HG03045 (cell line): ENCODE measurements around the gene ANGEL1.

Experiments used
- ATAC-seq: cut with Tn5 transposase; IDR thresholded peaks from one replicate; pipeline ENCODE4 v1.9.1; 2021; ENCODE audit warnings: mild to moderate bottlenecking, moderate library complexity; ENCODE audit not compliant: unreplicated experiment

ANGEL1 gene

DNA sequence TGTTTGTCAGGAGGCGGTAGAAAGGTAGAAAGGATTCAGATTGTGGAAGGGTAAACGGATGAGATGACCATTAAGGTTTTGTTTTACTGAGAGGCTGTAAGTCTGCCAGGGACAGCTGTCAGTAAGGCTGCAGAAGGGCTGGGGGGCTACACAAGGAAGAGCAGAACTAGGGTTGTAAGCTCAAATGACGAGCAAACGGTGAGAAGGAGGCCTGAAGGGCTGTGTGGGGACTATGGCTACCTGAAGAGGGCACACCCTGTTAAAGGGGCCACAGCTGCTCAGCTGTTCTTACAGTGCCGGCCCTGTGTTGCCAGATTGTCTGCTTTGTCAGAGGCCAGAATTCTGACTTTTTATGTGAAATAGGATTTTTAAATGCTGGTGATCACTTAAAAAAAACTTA, 32.3 kb downstream of the ANGEL1 start:
- no peak for ATAC-seq

DNA sequence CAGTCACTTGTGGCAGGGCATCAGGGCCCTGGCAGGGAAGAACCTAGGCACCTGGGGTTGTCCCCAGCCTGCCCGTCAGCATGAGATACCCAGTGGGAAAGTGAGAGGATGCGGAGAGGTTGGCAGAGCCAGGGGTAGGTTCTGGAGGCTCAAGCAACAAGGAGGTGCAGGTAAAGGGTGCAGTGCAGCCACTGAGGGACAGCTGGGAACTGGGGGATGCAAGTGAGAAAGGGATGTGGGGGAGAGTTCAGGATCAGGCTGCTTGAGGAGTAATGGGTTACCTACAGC, 32.7 kb downstream of the ANGEL1 start:
- no peak for ATAC-seq

DNA sequence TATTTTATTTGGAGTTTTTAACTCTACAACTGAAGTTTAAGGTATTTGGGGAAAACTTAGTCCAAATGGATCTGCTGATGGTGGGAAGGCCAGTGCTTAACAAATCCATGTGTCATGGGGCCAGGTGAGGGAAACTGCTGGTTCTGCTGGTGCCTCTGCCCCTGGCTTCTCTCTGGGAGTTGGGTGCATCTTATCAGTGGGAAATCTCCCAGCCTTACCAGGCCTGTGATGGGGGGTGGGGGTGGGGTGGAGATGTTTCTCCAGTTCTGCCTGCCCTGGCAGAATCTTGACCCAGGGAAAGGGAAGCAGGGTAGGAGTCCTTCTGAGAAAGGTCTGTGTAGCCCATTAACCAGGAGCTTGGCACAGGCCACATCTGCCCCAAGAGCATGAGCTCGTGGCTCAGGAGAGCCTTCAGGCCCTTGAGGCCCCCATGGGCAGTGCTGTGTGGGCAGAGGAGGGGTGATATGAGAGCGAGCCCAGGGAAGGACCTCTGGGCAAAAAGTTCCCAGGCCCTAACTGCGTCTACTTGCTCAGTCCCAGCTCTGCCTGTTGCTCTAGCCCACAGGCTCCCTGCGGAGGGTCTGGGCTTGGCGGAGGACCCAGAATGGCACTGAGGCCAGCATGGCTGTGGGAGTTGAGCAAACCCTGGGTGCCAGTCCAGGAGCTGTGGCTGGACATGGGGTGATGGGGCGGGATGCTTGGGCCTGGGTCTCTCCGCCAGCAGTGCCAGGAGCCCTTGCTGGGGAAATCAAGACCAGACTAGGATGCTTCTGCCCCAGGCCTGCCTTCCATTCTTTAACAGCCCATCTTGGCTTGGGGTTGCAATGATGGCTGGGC, 33.2 kb downstream of the ANGEL1 start:
- ATAC-seq: no peak

DNA sequence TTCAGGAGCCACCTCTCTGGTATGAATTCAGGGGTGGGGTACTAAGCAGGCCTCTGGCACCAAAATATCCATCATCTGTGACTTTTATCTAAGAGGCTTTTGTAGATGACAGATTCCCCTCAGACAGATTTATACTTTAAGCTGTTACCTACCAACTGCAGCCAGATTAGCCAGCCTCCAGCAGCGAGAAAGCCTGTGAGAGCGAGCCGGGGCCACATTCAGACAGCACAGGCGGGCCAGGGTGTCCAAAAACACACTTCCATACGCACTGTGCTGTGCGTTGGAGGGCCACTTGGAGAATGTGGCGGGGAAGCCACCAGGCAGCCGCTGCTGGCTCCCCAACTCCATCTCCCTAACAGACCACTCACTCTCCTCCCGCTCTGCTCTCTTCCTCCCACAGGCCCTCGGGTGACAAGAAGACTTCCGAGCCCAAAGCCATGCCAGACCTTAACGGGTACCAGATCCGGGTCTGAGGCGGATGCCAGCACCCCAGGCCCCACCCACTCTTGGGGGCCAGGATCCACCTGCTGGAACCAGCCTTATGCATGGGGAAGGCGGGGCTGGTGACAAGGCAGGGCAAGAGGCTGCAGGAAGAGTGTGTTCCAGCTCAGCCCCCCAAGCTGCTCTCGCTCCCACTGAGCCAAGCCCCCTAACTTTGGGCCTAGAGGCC, 34.0 kb downstream of the ANGEL1 start:
- no peak for ATAC-seq

DNA sequence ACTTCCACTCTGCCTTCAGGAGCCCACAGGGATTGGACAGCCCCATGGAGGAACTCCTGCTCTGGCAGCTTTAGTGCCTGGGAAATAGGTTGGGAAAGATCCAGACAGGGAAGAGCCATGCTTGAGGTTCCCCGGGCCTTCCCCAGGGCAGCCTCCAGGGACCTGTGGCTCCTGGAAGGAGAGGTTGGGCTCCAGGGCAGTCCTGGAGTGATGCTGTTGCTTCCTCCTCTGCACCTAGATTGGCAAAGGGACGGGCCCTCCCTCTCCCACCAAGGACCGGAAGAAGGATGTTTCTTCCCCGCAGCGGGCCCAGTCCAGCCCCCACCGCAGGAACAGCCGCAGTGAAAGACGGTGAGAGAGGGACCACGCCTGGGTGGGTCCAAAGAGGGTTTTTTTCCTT, 35.0 kb downstream of the ANGEL1 start:
- ATAC-seq: no peak

DNA sequence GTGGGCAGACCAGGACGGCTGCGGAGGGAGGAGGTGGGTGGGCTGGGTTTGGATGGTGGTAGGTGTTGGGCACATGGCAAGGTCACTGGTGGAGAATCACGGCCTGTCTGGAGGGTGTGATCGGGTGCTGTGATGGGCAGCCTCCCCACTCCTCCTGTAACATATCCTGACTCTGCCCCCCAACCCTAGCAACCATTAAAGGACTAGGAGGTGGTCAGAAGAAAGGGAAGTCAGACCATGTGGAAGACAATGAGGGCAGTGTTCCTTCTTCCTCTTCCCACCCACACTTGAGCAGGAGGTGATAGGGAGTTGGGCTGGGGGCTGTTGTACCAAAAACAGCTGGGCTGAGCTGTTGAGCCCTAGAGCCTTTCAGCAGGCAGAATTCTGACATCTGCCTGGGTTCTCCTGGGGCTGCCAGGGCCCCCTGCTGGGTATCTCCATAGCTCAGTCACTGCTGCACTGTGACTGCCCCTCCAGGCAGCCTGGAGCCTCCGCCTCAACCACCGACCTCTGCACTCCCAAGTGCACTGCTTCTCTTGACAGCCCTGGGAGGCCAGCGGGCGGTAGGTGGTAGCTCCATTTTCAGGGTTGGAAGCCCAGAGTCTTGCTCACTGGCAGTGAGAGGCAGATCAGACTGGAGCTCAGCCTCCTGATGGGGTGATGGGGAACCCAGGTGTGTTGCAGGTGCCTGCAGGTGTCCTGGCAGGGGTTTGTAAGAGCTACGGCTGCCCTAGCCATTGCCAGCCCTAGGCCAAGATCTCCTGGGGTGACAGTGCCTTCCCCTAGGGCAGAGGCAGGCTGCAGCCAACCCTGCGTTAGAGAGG, 36.0 kb downstream of the ANGEL1 start:
- no peak for ATAC-seq

DNA sequence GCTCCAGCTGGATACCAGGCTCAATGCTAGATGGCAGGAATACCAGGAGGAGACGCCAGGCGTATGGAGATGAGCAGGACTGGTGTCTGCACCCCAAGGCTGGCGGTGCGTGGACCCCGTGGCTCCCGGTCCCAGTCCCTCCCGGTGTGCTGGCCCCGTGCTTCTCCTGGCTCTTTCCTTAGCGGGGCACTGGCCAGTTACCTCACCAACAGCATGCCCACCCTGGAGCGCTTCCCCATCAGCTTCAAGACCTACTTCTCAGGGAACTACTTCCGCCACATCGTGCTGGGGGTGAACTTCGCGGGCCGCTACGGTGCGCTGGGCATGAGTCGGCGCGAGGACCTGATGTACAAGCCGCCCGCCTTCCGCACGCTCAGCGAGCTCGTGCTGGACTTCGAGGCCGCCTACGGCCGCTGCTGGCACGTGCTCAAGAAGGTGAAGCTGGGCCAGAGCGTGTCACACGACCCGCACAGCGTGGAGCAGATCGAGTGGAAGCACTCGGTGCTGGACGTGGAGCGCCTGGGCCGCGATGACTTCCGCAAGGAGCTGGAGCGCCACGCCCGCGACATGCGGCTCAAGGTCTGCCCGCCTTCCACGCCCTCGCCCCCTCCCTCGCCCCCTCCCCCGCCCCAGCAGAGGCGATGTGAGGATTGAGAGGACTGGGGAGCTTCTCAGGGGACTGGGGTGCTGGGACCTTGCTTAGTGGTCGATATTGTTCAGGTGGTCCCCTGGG, 36.8 kb downstream of the ANGEL1 start:
- no peak for ATAC-seq

DNA sequence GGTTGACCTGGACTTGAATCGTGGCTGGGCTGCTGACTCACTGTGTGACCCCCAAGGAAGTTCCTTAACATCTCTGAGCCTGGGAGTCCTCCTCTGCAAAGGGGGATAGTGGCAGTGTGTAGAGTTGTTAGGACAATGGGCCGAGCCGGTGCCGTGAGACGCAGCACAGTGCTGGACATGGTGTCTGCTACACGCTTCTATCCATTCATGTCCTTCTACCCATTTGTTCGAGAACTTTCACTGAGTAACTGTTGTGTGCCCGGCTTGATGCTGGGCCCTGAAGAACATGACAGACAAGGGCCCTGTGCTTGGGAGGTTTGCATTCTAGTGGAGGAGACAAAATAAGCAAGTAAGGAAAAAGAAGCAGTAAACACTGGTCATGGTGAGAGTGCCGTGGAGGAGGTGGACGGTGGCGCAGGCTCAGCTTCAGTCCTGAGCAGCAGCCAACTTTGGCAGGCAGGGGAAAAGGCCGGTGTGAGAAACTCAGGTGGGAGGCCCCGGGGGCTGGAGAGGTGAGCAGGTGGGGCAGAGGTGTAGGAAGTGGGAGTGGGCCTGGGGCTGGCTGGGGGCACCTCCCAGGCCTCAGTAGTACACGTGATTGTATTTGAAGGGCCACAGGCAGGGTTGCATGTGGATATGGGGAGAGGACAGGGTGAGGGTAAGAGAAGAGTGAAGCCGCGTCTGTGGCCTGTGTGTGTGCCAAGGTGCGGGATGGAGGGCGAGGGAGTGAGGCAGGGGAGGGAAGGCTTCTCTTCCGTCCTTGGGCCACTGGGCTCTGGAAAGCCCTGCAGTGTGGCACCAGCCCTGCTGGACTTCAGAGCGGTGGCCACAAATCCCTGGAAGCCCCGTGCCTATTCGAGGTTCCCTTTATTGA, 37.6 kb downstream of the ANGEL1 start:
- ATAC-seq: no peak

DNA sequence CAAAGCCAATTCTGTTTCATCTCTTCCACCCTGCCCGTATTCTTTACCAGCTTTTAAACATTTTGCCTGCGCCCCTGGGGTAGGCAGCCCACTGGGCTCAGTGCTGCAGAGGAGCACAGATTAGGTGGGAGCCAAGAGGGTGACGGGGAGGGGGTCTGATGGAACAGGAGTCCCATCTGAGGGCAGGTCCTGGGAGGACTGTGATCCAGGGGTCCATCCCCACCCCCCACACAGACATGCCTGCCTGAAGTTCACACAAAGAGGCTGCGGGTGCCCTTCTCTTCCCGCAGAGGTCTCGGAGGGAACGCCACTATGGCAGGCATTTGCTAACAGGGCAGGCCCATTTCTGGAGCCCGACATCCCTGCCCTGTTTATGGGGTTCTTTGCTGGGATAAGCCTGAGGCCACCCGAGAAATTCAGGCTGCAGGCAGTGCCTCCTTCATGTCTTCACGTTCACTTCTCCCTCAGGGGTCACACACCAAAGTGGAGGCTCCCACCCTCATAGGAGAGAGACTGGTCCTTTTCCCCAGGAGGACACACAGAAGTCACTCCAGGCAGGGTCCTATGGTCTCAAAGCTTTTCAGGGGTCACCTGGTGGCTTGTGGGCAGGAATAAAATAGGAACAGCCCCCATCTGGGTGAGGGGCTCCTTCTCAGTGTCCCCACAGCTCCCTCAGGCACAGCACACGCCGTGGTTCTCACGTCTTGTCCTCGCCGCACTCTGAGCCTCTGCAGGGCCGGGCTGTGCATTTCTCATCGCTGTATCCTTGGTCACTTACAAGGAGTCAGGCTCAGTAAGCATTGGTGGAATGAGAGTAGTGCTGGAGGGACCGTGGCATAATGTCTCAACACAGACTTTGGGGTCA, 38.5 kb downstream of the ANGEL1 start:
- ATAC-seq: no peak

DNA sequence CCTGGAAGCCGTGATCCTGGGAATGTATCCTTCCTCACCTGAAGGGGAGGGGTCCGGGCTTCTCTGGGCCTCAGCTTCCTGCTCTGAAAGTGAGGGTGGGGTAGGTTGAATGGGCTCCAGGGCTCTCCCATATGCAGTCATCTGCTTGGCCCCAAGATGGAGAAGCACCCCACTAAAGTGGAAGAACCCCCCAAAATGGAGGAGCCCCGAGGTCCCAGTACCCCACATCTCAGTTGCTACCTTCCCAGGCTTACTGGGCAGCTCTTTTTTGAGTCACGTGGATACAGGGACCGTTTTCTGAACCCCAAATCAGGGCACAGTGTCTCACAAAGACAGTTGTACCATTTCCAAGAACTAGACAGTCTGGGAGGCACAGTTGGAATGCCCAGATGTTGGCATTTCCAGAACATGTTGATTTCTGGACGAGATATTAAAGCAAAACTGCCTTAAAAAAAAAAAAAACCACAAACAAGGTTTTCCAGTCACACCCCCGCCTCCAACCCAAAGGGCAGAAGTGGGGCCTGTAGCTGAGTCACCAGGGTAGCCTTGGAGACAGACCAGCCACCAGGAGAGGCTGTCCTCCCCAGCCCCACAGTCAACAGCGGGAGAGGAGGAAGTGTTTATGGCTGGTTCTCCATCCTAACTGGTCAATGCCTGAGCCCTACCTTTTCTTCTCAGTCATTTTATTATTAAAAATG, 39.3 kb downstream of the ANGEL1 start:
- ATAC-seq: no peak

DNA sequence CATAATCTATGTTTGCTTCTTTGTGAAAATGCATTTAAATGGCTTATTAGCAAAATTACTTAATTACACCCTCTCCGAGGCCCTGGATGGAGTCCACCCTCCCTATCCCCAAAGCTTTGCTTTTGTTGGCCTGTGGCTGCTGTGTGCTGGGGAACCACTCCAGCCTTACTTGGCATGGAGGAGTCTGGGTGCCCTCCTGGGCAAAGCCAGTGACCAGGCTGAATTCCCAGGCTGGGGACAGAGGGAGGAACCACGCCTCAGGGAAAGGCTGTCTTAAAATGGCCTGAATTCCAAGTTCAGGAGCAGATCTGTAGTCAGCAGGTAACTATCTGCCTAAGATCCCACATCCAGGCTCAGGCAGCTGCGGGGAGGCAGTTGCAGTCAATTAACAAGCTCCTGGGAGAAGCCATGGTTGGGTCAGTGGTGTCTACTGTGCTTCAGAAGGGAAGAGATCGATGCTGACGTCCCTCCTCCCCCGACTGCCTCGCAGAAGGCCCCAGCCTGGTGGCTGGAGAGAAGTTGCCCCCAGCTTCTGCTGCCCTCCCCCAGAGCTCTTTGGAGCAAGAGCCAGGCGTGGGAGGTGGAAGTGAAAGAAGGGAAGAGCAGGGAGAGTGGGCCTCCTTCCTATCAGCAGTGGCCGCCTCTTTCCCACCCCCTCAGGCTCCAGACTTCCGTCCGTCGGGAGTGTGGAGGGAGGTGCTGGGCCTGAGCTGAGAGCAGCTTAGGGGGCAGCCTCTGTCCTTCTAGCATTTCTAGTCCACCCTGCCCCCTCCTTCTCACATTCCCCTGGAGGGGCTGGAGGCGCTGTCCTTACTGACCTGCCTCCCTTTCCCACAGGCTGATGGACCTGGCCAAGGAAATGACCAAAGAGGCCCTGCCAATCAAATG, 40.1 kb downstream of the ANGEL1 start:
- no peak for ATAC-seq

DNA sequence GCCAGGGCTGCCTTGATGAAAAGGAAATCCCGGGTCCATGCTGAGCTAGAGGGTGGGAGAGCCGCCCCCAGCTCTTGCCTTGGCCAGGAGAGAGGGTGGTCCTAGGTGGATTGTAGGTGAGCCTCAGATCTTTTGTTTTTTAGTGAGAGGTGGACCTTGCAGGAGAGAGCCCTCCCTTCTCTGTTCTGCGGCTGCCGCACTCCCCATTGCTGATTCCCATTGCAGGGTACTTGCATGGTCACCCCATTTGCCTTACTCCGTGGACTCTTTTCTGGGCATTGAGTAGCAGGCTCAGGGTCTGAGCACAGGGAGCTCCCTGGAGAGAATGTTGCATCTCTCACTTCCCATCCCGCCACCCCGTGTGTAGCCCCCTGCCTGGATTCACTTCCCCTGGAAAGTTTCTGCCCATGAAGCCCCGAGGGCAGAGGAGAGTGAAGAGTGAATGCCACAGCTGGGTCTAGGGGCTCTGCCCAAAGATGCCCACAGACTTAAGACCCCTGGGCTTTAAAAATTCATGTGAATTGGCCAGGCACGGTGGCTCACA, 41.2 kb downstream of the ANGEL1 start:
- ATAC-seq: no peak

DNA sequence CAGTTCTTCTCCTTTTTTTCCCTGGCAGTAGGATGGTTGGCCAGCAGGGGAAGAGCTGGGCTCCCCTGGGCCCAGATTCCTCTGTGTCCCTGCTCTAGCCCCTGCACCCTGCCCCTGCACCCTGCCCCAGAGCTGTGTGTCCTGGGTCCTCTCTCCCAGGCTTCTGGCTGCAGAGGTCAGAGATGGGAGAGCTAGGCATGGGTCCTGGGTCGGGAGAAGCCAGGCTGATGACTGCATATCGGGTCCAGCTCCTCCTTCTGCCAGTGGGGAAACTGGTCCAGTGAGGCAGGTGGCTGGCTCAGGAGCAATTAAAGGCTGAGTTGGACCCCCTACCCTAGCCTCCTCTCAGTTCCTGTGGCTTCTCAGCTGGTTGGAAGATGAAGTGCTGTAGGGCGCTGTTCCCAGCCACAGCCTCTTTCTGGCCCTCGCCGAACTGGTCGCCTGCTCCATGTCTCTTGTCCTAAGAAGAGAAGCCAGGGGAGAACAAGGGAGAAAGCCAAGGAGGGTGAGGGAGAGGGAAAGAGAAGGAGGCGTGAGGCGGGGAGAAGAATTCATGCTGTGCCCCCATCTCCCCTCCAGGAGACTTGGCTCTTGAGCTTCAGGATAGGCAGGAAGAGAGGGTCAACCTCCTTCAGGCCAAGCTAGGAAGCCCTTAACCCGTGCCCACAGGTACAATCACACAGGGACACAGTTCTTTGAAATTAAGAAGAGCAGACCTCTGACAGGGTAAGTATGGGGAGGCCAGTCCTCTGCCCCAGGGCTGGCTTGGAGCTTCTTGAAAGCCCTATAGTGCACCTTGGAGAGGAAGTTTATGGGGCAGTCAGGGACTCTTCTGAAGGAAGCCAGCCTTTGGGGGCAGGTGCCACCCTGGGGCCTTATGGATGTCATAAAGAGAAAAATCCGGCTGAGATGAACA, 41.9 kb downstream of the ANGEL1 start:
- no peak for ATAC-seq

DNA sequence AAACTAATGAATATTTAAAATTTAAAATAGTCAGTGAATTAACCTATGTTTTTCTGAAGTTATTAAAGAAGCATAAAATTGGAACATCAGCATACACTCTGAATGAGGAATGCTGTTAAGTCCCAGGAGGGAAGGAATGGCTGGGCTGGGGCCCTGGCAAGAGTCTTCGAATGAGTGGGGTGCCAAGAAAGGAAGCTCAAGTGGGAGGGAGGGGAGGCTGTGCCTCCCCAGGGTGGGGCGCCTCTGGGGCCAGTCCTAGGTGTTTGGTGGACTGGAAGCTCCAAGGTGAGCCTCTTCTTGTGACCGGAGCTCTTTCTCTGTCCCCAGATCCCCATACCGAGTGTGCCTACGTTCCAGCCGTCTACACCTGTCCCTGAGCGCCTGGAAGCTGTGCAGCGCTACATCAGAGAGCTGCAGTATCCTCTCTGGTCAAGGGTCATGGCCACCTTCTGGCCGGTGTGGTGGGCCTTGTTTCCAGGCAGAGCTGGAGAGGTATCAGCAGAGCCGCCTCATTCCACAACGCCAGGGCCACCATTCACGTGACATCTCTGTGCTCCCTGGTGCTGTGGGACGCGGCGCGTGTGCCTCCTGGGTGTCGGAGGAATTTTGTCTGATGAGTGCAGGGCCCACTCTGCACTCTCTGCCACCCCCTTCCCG, 42.9 kb downstream of the ANGEL1 start:
- no peak for ATAC-seq

DNA sequence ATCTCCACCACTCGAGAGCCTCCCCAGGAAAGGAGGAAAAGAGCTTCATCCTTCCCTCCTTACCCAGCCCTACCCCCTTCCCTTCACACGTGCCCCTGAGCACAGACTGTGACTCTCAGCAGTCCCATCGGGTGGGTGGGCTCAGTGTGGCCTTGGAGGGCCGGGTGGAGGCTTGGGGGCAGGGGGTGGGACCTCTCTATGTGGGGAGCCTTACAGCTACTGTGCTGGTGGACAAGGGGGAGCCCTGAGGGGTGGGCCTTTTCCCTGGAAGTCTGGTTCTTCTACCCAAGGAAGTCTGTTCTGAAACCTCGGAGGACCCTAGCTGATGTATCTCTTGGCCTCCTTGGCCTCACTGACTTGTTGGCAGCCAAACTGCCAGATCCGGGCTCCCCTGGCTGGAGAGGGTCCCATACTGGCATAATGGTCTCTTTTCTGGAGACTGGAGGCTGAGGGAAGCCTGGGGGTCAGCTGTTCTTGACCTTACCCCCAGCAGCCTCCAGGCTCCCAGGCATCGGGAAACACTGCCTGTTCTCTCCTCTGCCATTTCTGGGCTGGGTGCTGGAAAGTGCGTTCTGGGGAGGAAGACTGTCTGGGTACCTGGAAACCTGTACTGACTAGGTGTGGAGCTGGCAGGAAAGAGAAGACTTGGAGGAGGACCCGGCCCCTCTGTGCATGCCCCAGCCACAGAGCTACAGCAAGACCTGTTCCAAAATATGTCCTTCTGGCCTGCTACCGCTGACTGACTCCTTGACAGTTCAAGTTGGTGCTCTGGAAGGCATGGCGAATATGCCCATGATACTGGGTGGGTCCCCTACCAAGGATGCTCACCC, 43.8 kb downstream of the ANGEL1 start:
- ATAC-seq: no peak
